HG03469 (cell line): ENCODE measurements around the gene RFTN1.

Experiments
- ATAC-seq: cut with Tn5 transposase; IDR thresholded peaks from one replicate; pipeline ENCODE4 v1.9.1; 2021; ENCODE audit warnings: mild to moderate bottlenecking, moderate library complexity, moderate number of reproducible peaks; ENCODE audit not compliant: unreplicated experiment

The RFTN1 gene

GRCh38 chr3:16412192-16412800 is 101.2 kb downstream of the RFTN1 start:
- no peak for ATAC-seq

- ATAC-seq, result no peak
Measured at GRCh38 chr3:16411441-16411840, 102.1 kb downstream of the RFTN1 start.

GRCh38 chr3:16410659-16411058 is 102.8 kb downstream of the RFTN1 start:
- ATAC-seq, result no peak

- no peak for ATAC-seq
Measured at GRCh38 chr3:16409032-16409431, 104.5 kb downstream of the RFTN1 start.

- ATAC-seq, result no peak
Measured at GRCh38 chr3:16407366-16407765, 106.1 kb downstream of the RFTN1 start.

GRCh38 chr3:16406579-16406978 is 106.9 kb downstream of the RFTN1 start:
- no peak for ATAC-seq

GRCh38 chr3:16406166-16406565 is 107.3 kb downstream of the RFTN1 start:
- ATAC-seq, result no peak

GRCh38 chr3:16404349-16404895 is 109.1 kb downstream of the RFTN1 start:
- ATAC-seq, result no peak

GRCh38 chr3:16402451-16402850 is 111.0 kb downstream of the RFTN1 start:
- ATAC-seq, result no peak

GRCh38 chr3:16401273-16401672 is 112.2 kb downstream of the RFTN1 start:
- ATAC-seq, result no peak

GRCh38 chr3:16400106-16400931 is 113.2 kb downstream of the RFTN1 start:
- ATAC-seq, result no peak

GRCh38 chr3:16399473-16399872 is 114.0 kb downstream of the RFTN1 start:
- ATAC-seq, result no peak

- ATAC-seq, result no peak
Measured at GRCh38 chr3:16398648-16399047, 114.9 kb downstream of the RFTN1 start.

GRCh38 chr3:16396202-16396601 is 117.3 kb downstream of the RFTN1 start:
- no peak for ATAC-seq

- no peak for ATAC-seq
Measured at GRCh38 chr3:16395212-16395611, 118.3 kb downstream of the RFTN1 start.

GRCh38 chr3:16394639-16395038 is 118.9 kb downstream of the RFTN1 start:
- ATAC-seq, result no peak

- no peak for ATAC-seq
Measured at GRCh38 chr3:16392717-16393116, 120.8 kb downstream of the RFTN1 start.

GRCh38 chr3:16392065-16392464 is 121.4 kb downstream of the RFTN1 start:
- no peak for ATAC-seq

- ATAC-seq, result no peak
Measured at GRCh38 chr3:16390581-16390980, 122.9 kb downstream of the RFTN1 start.

- no peak for ATAC-seq
Measured at GRCh38 chr3:16388850-16389441, 124.6 kb downstream of the RFTN1 start.

GRCh38 chr3:16386561-16386960 is 126.9 kb downstream of the RFTN1 start:
- ATAC-seq, result no peak

- ATAC-seq, result no peak
Measured at GRCh38 chr3:16385151-16385550, 128.3 kb downstream of the RFTN1 start.
